GM23338 (cell line): ENCODE measurements around the gene GALE. TPM values are rescaled to one million over a fixed set of nuclear protein-coding genes. Genes with fewer than 3 reads are reported as not detected.
"Not testable (repeated sequence)": the region's sequence is repeated elsewhere in the genome, so short reads cannot be mapped to it uniquely, and the experiment has no call there.

Source experiments
- ATAC-seq: fragments of 200-7000 bp; cut with Tn5 transposase; 3 replicates; pipeline ENCODE4 v1.9.1; 2020
- DNase-seq: peaks from one replicate; pipeline ENCODE4 v3.0.0-alpha.2; 2015; ENCODE audit warnings: low spot score
- H2AFZ ChIP-seq: fragments of 200-600 bp; sonication (generic); 2 replicates; pipeline ENCODE4 v1.8.0; 2016; ENCODE audit warnings: antibody characterized with exemption, mild to moderate bottlenecking, moderate library complexity
- H3F3A ChIP-seq: fragments of 200-600 bp; sonication (generic); replicated peaks from 2 replicates; pipeline ENCODE4 v1.8.0; 2017; ENCODE audit warnings: antibody characterized with exemption, mixed run types, low read depth
- H3K27ac ChIP-seq: fragments of 200-600 bp; sonication (generic); 2 replicates; pipeline ENCODE4 v1.6.1; 2016; ENCODE audit warnings: low read depth
- H3K27me3 ChIP-seq: fragments of 200-600 bp; sonication (generic); 2 replicates; pipeline ENCODE4 v1.8.0; 2016; ENCODE audit warnings: mild to moderate bottlenecking, mixed run types, moderate library complexity; ENCODE audit not compliant: insufficient read depth
- H3K36me3 ChIP-seq: fragments of 200-600 bp; sonication (generic); 2 replicates; pipeline ENCODE4 v1.8.0; 2016; ENCODE audit warnings: mild to moderate bottlenecking; ENCODE audit not compliant: insufficient read depth
- H3K4me1 ChIP-seq: fragments of 200-600 bp; sonication (generic); 2 replicates; pipeline ENCODE4 v1.8.0; 2016; ENCODE audit warnings: mild to moderate bottlenecking, moderate library complexity; ENCODE audit not compliant: insufficient read depth
- H3K4me2 ChIP-seq: fragments of 200-600 bp; sonication (generic); 2 replicates; pipeline ENCODE4 v1.7.1; 2017; ENCODE audit warnings: mixed run types
- H3K4me3 ChIP-seq: fragments of 200-600 bp; sonication (generic); 2 replicates; pipeline ENCODE4 v1.6.1; 2016; ENCODE audit warnings: mixed run types
- H3K79me2 ChIP-seq: fragments of 200-600 bp; sonication (generic); replicated peaks from 2 replicates; pipeline ENCODE4 v1.8.0; 2017; ENCODE audit warnings: mild to moderate bottlenecking; ENCODE audit not compliant: insufficient read depth
- H3K9me2 ChIP-seq: fragments of 200-600 bp; sonication (generic); 2 replicates; pipeline ENCODE4 v1.8.0; 2017; ENCODE audit not compliant: insufficient read depth
- H4K20me1 ChIP-seq: fragments of 200-600 bp; sonication (generic); replicated peaks from 2 replicates; pipeline ENCODE4 v1.8.0; 2017; ENCODE audit warnings: mild to moderate bottlenecking; ENCODE audit not compliant: insufficient read depth
- H3K27ac Mint-ChIP-seq: 2 replicates; pipeline ENCODE4 v1.8.0; 2020; ENCODE audit warnings: inconsistent platforms, mild to moderate bottlenecking, moderate library complexity, mixed read lengths
- H3K27me3 Mint-ChIP-seq: 3 replicates; pipeline ENCODE4 v1.8.0; 2022; ENCODE audit warnings: low read depth, mild to moderate bottlenecking, moderate library complexity, mixed read lengths, inconsistent platforms; ENCODE audit not compliant: insufficient read depth, poor library complexity
- H3K36me3 Mint-ChIP-seq: 3 replicates; pipeline ENCODE4 v1.8.0; 2021; ENCODE audit warnings: low read depth, mild to moderate bottlenecking, inconsistent platforms, moderate library complexity, mixed read lengths
- H3K4me1 Mint-ChIP-seq: 3 replicates; pipeline ENCODE4 v1.8.0; 2020; ENCODE audit warnings: mild to moderate bottlenecking, inconsistent platforms, mixed read lengths
- H3K4me3 Mint-ChIP-seq: 3 replicates; pipeline ENCODE4 v1.8.0; 2021; ENCODE audit warnings: moderate library complexity, mild to moderate bottlenecking, inconsistent platforms, mixed read lengths
- H3K9me3 Mint-ChIP-seq: 3 replicates; pipeline ENCODE4 v1.8.0; 2020; ENCODE audit warnings: moderate library complexity, mild to moderate bottlenecking, inconsistent platforms, mixed read lengths
- EZH2 ChIP-seq: fragments of 200-600 bp; sonication (generic); IDR thresholded peaks from one replicate; pipeline ENCODE4 v1.8.0; 2017; ENCODE audit warnings: antibody characterized with exemption, mild to moderate bottlenecking, low read depth; ENCODE audit not compliant: unreplicated experiment
- EZH2phosphoT487 ChIP-seq: fragments of 200-600 bp; sonication (generic); IDR thresholded peaks from one replicate; pipeline ENCODE4 v1.8.1; 2018; ENCODE audit warnings: antibody characterized with exemption; ENCODE audit not compliant: unreplicated experiment
- JUNB ChIP-seq: IDR thresholded peaks from one replicate; pipeline ENCODE4 v1.6.1; 2016; ENCODE audit warnings: antibody characterized with exemption; ENCODE audit not compliant: unreplicated experiment
- NANOG ChIP-seq: IDR thresholded peaks from 2 replicates; pipeline ENCODE4 v1.6.1; 2016; ENCODE audit warnings: antibody characterized with exemption, borderline replicate concordance
- POLR2AphosphoS5 ChIP-seq: IDR thresholded peaks from 2 replicates; pipeline ENCODE4 v1.6.1; 2016; ENCODE audit warnings: antibody characterized with exemption, low read depth
- ZNF331 ChIP-seq: fragments of 250-450 bp; sonication (Bioruptor Pico); IDR thresholded peaks from 2 replicates; pipeline ENCODE4 v1.5.0; 2020; ENCODE audit warnings: low read depth, mild to moderate bottlenecking, moderate library complexity
- ZNF462 ChIP-seq: fragments of 250-450 bp; sonication (Bioruptor Pico); IDR thresholded peaks from 2 replicates; pipeline ENCODE4 v1.5.0; 2020; ENCODE audit warnings: mild to moderate bottlenecking, moderate library complexity
- polyA plus RNA-seq: library from polyadenylated mRNA; unstranded; fragments of >200 nt; fragmentation: Nextera tagmentation; extraction: Ambion mirVana; gene quantifications from 2 replicates; pipeline ENCODE4 v1.2.1, GENCODE V29; 2016
- total RNA-seq: library from RNA; depleted of rRNA; stranded (reverse); fragments of >200 nt; shearing (Covaris generic); gene quantifications from 2 replicates; pipeline ENCODE4 v1.2.3, GENCODE V29; 2014
- TF ChIP-seq, protein P1 (sequence below): IDR thresholded peaks from one replicate; pipeline ENCODE4 v1.6.1; 2018; ENCODE audit warnings: antibody characterized with exemption; ENCODE audit not compliant: unreplicated experiment
- TF ChIP-seq, protein P2 (sequence below): IDR thresholded peaks from 2 replicates; pipeline ENCODE4 v1.6.1; 2016; ENCODE audit warnings: antibody characterized with exemption

GALE gene
- total and polyA plus RNA-seq, 2 experiments from 2014 or later, result 28.1 to 31.7 TPM

GRCh38 chr1:23847482-23848095 is 47.0 kb upstream of the GALE start:
- not testable (repeated sequence) for H3K27me3 Mint-ChIP-seq, H3K4me1 ChIP-seq, H3K4me1 Mint-ChIP-seq, H3K4me2 ChIP-seq, H3K27ac ChIP-seq, H3K27me3 ChIP-seq, H3F3A ChIP-seq, H4K20me1 ChIP-seq, H3K9me2 ChIP-seq, H3K4me3 Mint-ChIP-seq, DNase-seq, H3K27ac Mint-ChIP-seq, ATAC-seq, H3K36me3 ChIP-seq, H3K79me2 ChIP-seq, H2AFZ ChIP-seq, H3K4me3 ChIP-seq
- H3K9me3 Mint-ChIP-seq, result peaks cover 26% of the 10 kb centered on the region; the same call in 2 of the 3 replicates
- peaks cover 28% of the 10 kb centered on the region; the same call in 2 of the 3 replicates for H3K36me3 Mint-ChIP-seq

GRCh38 chr1:23845163-23845562 is 44.6 kb upstream of the GALE start:
- Histone ChIP-seq H3K27ac (no peak overlapping the region), H3K79me2 (no peaks in the 10 kb centered on the region), H3K4me3 (no peak overlapping the region), H3K9me2 (no peaks in the 10 kb centered on the region), H2AFZ (no peak overlapping the region), H4K20me1 (no peaks in the 10 kb centered on the region), H3K4me2 (no peak overlapping the region), H3K36me3 (no peaks in the 10 kb centered on the region; the same call in 1 of the 2 replicates), H3F3A (no peaks in the 10 kb centered on the region), H3K27me3 (no peaks in the 10 kb centered on the region), H3K4me1 (no peaks in the 10 kb centered on the region)
- Mint-ChIP-seq H3K9me3 (peaks cover 12% of the 10 kb centered on the region; the same call in 2 of the 3 replicates), H3K36me3 (peaks cover 19% of the 10 kb centered on the region; the same call in 2 of the 3 replicates), H3K4me3 (no peak overlapping the region), H3K27me3 (no peaks in the 10 kb centered on the region), H3K4me1 (no peaks in the 10 kb centered on the region), H3K27ac (no peak overlapping the region)
- TF ChIP-seq, protein P1, sequence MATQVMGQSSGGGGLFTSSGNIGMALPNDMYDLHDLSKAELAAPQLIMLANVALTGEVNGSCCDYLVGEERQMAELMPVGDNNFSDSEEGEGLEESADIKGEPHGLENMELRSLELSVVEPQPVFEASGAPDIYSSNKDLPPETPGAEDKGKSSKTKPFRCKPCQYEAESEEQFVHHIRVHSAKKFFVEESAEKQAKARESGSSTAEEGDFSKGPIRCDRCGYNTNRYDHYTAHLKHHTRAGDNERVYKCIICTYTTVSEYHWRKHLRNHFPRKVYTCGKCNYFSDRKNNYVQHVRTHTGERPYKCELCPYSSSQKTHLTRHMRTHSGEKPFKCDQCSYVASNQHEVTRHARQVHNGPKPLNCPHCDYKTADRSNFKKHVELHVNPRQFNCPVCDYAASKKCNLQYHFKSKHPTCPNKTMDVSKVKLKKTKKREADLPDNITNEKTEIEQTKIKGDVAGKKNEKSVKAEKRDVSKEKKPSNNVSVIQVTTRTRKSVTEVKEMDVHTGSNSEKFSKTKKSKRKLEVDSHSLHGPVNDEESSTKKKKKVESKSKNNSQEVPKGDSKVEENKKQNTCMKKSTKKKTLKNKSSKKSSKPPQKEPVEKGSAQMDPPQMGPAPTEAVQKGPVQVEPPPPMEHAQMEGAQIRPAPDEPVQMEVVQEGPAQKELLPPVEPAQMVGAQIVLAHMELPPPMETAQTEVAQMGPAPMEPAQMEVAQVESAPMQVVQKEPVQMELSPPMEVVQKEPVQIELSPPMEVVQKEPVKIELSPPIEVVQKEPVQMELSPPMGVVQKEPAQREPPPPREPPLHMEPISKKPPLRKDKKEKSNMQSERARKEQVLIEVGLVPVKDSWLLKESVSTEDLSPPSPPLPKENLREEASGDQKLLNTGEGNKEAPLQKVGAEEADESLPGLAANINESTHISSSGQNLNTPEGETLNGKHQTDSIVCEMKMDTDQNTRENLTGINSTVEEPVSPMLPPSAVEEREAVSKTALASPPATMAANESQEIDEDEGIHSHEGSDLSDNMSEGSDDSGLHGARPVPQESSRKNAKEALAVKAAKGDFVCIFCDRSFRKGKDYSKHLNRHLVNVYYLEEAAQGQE, result no peak
- TF ChIP-seq JUNB (no peak), ZNF462 (CRISPR knock-in tag) (no peak), EZH2phosphoT487 (no peak), NANOG (no peak), POLR2AphosphoS5 (no peak), EZH2 (no peak), ZNF331 (CRISPR knock-in tag) (no peak)
- TF ChIP-seq, protein P2, sequence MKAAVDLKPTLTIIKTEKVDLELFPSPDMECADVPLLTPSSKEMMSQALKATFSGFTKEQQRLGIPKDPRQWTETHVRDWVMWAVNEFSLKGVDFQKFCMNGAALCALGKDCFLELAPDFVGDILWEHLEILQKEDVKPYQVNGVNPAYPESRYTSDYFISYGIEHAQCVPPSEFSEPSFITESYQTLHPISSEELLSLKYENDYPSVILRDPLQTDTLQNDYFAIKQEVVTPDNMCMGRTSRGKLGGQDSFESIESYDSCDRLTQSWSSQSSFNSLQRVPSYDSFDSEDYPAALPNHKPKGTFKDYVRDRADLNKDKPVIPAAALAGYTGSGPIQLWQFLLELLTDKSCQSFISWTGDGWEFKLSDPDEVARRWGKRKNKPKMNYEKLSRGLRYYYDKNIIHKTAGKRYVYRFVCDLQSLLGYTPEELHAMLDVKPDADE, result no peak
- DNase-seq, result no peak
- ATAC-seq, result no peak
